ENCODE results near the gene GALNT9.

- TF ChIP-seq CTCF (conservative IDR thresholded peaks at IDR 0.05 in 1 of 2, IDR thresholded peaks at IDR 0.05 in 1 of 2; ENCODE audit: low read depth in 1 of 2, low read length in 2 of 2) = no peak
- TF ChIP-seq EZH2 (IDR thresholded peaks at IDR 0.05; ENCODE audit: low read length, missing control alignments) = no peak
Measured at GRCh38 chr12:132228476-132229192, 100.8 kb downstream of the GALNT9 start.
